Natural killer cell (primary cell): Measurements from ENCODE around the gene SARDH. TPM values are rescaled to one million over a fixed set of nuclear protein-coding genes. Genes with fewer than 3 reads are reported as not detected.

Experiments used
- ATAC-seq, 3 donors: fragments of 150-1000 bp in 2 of 3; fragments of 200-7000 bp in 1 of 3; cut with Tn5 transposase; 1 replicate in 1 of 3; 2 replicates in 2 of 3; pipeline ENCODE4 v1.10.0; 2021; ENCODE audit warnings: mild to moderate bottlenecking in 2 of 3, moderate library complexity in 2 of 3
- DNase-seq, 2 donors: peaks; one replicate each; pipeline versions ENCODE4 v3.0.0 to v3.0.0-alpha.2; 2013 to 2021; ENCODE audit warnings: mixed read lengths in 1 of 2
- H3K27ac ChIP-seq: one replicate; pipeline ENCODE4 v1.5.1; 2013; ENCODE audit warnings: mild to moderate bottlenecking, low read length
- H3K27me3 ChIP-seq: one replicate; pipeline ENCODE4 v1.6.1; 2013; ENCODE audit warnings: low read length; ENCODE audit not compliant: control insufficient read depth, insufficient read depth
- H3K36me3 ChIP-seq: one replicate; pipeline ENCODE4 v1.6.1; 2013; ENCODE audit warnings: low read length; ENCODE audit not compliant: control insufficient read depth, insufficient read depth
- H3K4me1 ChIP-seq: one replicate; pipeline ENCODE4 v1.6.1; 2013; ENCODE audit warnings: low read length; ENCODE audit not compliant: control insufficient read depth, insufficient read depth
- H3K4me3 ChIP-seq: one replicate; pipeline ENCODE4 v1.5.1; 2013; ENCODE audit warnings: low read length
- H3K9me3 ChIP-seq: one replicate; pipeline ENCODE4 v1.6.1; 2013; ENCODE audit warnings: low read length; ENCODE audit not compliant: control insufficient read depth, insufficient read depth
- H3K27ac Mint-ChIP-seq, 2 donors: one replicate each; pipeline ENCODE4 v1.8.0; 2022; ENCODE audit warnings: mild to moderate bottlenecking in 2 of 2, mixed read lengths in 2 of 2, moderate library complexity in 1 of 2
- H3K27me3 Mint-ChIP-seq, 2 donors: one replicate each; pipeline ENCODE4 v1.8.0; 2022; ENCODE audit warnings: low read depth in 2 of 2, mixed read lengths in 2 of 2
- H3K36me3 Mint-ChIP-seq: one replicate; pipeline ENCODE4 v1.8.0; 2022; ENCODE audit warnings: mixed read lengths
- H3K4me1 Mint-ChIP-seq, 2 donors: one replicate each; pipeline ENCODE4 v1.8.0; 2022; ENCODE audit warnings: mixed read lengths in 2 of 2
- H3K4me3 Mint-ChIP-seq: one replicate; pipeline ENCODE4 v1.8.0; 2022; ENCODE audit warnings: mild to moderate bottlenecking, moderate library complexity, mixed read lengths
- H3K9me3 Mint-ChIP-seq, 2 donors: one replicate each; pipeline ENCODE4 v1.8.0; 2022; ENCODE audit warnings: mixed read lengths in 2 of 2
- CTCF ChIP-seq: fragments of 200-600 bp; IDR thresholded peaks from one replicate; pipeline ENCODE4 v1.8.0; 2022; ENCODE audit warnings: antibody characterized with exemption
- WGBS: methylation state at CpG from one replicate; pipeline ENCODE4 v1.1.7; 2013; ENCODE audit warnings: missing lambda C conversion rate; ENCODE audit not compliant: insufficient coverage; 5-methylcytosine and 5-hydroxymethylcytosine counted together
- intact Hi-C: fragments of 100-400 bp; cut with micrococcal nuclease; formaldehyde crosslinking; loops from one replicate; pipeline ENCODE4 v1.14.2; 2022
- total RNA-seq, 4 donors: library from RNA; stranded (reverse); fragments of 120-200 nt in 1 of 4; gene quantifications; one replicate each; pipeline versions ENCODE4 v1.2.3 to v1.2.4, GENCODE V29; 2013 to 2022

SARDH gene
- total RNA-seq, 3 donors from 2014 or later (not counting 1 experiment from before 2014, with no cell fraction given) = 2.2 to 6.8 (median 4.1) TPM

DNA sequence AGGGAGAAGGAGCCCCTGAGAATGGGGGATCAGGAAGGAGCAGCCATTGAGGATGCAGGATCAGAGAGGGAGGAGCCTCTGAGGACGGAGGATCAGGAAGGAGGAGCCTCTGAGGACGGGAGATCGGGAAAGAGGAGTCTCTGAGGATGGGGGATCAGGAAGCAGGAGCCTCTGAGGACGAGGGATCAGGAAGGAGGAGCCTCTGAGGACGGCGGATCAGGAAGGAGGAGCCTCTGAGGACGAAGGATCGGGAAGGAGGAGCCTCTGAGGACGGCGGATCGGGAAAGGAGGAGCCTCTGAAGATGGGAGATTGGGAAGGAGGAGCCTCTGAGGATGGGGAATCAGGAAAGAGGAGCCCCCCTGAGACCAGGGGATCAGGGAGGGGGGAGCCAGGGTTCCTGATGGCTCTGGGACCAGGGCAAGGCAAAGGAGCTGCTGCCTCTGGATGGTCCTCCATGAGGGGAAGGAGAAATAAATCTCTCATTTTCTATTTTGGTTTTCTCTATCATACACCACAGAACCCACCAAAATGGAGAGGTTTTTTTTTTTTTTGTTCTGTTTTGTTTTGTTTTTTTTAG, 22.6 kb upstream of the SARDH start:
- Mint-ChIP-seq H3K9me3 (peaks cover under 1 to 3% of the 10 kb centered on the region in 2 donors), H3K27me3 (no peaks in the 10 kb centered on the region), H3K36me3 (peaks cover 8% of the 10 kb centered on the region), H3K4me3 (no peak overlapping the region), H3K27ac (no peak overlapping the region), H3K4me1 (peaks cover 0 to 4% of the 10 kb centered on the region in 2 donors)
- Histone ChIP-seq H3K36me3 (no peaks in the 10 kb centered on the region), H3K4me1 (no peaks in the 10 kb centered on the region), H3K9me3 (no peaks in the 10 kb centered on the region), H3K27me3 (no peaks in the 10 kb centered on the region), H3K27ac (no peak overlapping the region), H3K4me3 (no peak overlapping the region)
- ATAC-seq (no peak), DNase-seq (no peak)
- intact Hi-C loops = no loop called here
- no CpG with 5 or more reads among the region's 11 CpGs for WGBS
- TF ChIP-seq CTCF = no peak

- Mint-ChIP-seq H3K4me3 (no peak overlapping the region), H3K27ac (no peak overlapping the region), H3K27me3 (peaks cover 0 to 4% of the 10 kb centered on the region in 2 donors), H3K9me3 (peaks cover 0 to 3% of the 10 kb centered on the region in 2 donors), H3K36me3 (no peaks in the 10 kb centered on the region), H3K4me1 (peaks cover 0 to 4% of the 10 kb centered on the region in 2 donors)
- intact Hi-C loops = no loop called here
- Histone ChIP-seq H3K27ac (no peak overlapping the region), H3K4me1 (no peaks in the 10 kb centered on the region), H3K4me3 (no peak overlapping the region), H3K27me3 (no peaks in the 10 kb centered on the region), H3K9me3 (no peaks in the 10 kb centered on the region), H3K36me3 (no peaks in the 10 kb centered on the region)
- DNase-seq (peak in 1 of 2 donors; percentile 10), ATAC-seq (no peak)
- TF ChIP-seq CTCF = no peak
- WGBS = 100% methylated on average over 2 of the region's 11 CpGs
These were observed 21.8 kb upstream of the SARDH start for GRCh38 chr9:133759946-133760345.

- intact Hi-C loops = no loop called here
- H3K36me3 Mint-ChIP-seq = no peaks in the 10 kb centered on the region
- peak in 1 of 2 donors; percentile 4 for DNase-seq
- Histone ChIP-seq H3K9me3 (no peaks in the 10 kb centered on the region), H3K27ac (no peak overlapping the region), H3K36me3 (no peaks in the 10 kb centered on the region), H3K4me3 (no peak overlapping the region), H3K27me3 (no peaks in the 10 kb centered on the region), H3K4me1 (no peaks in the 10 kb centered on the region)
- H3K27me3 Mint-ChIP-seq = peaks cover 1 to 5% of the 10 kb centered on the region in 2 donors
- H3K4me3 Mint-ChIP-seq = no peak overlapping the region
- H3K4me1 Mint-ChIP-seq = peaks cover 0 to 4% of the 10 kb centered on the region in 2 donors
- TF ChIP-seq CTCF = no peak
- whole genome bisulfite sequencing = 91% methylated on average over 32 of the region's 32 CpGs
- H3K9me3 Mint-ChIP-seq = peaks cover 0 to under 1% of the 10 kb centered on the region in 2 donors
- no peak overlapping the region for H3K27ac Mint-ChIP-seq
- ATAC-seq = no peak
These were observed 21.2 kb upstream of the SARDH start for GRCh38 chr9:133759146-133759900.
